Measurements from ENCODE around the gene PCID2. TPM values are rescaled to one million over a fixed set of nuclear protein-coding genes. Genes with fewer than 3 reads are reported as not detected.
A peak's percentile ranks its signal among the peaks of the same experiment; 100 is the strongest.
"Not testable (repeated sequence)": the region's sequence is repeated elsewhere in the genome, so short reads cannot be mapped to it uniquely, and the experiment has no call there.

Gene PCID2
- total RNA-seq, 2 experiments from 2014 or later = 60.3 to 68.0 TPM

DNA sequence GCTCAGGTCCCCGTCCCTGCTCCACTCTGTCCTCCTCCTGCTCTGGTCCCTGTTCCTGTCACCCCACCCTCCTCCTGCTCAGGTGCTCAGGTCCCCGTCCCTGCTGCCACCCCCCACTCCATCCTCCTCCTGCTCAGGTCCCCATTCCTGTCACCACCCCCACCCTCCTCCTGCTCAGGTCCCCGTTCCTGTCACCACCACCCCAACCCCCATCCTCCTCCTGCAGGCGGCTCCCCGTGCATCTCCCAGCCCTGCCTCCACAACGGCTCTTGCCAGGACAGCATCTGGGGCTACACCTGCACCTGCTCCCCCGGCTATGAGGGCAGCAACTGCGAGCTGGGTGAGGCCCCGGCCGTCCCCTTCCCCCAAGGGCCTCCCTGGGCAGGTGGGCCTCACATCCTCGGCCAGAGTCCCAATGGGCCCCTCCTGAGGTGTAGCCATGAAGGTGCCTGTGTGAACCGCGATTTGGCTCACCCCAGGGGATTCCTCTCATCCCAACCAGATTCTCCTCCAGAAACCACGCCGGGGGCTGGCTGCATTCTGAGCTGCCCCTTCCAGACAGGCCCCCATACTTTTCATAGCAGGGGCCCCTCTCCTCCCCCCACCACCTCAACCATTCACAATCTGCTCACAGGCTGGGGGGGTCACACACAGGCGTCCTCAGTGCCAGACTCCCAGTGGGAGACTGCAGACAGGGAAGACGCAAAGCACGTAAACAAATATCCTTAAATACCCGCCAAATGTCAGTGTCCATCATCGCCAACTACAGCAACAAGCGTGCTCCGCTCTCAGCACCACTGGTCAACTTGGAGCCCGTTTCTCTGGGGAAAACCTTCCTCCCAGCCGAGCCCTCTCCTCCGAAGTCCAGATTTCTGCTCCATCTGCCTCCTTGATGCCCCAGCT lies 45.4 kb downstream of the PCID2 start:
- Mint-ChIP-seq H3K4me1 (peaks cover 38% of the 10 kb centered on the region), H3K9me3 (ENCODE audit: low read depth) (no peaks in the 10 kb centered on the region), H3K27ac (peak overlapping the region; percentile 46), H3K4me3 (no peak overlapping the region), H3K27me3 (peaks cover 3% of the 10 kb centered on the region), H3K36me3 (no peaks in the 10 kb centered on the region)
- CTCF ChIA-PET = no interaction called here
- DNase-seq (no peak), ATAC-seq (peak; percentile 63)

DNA sequence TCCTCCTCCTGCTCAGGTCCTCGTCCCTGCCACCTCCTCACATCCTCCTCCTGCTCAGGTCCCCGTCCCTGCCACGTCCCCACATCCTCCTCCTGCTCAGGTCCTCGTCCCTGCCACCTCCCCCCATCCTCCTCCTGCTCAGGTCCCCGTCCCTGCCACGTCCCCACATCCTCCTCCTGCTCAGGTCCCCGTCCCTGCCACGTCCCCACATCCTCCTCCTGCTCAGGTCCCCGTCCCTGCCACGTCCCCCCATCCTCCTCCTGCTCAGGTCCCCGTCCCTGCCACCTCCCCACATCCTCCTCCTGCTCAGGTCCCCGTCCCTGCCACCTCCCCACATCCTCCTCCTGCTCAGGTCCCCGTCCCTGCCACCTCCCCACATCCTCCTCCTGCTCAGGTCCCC lies 46.5 kb downstream of the PCID2 start:
- H3K36me3 Mint-ChIP-seq, CTCF ChIA-PET: not testable (repeated sequence)

GRCh38 chr13:113161433-113161832 lies 47.0 kb downstream of the PCID2 start:
- CTCF ChIA-PET = no interaction called here
- no peaks in the 10 kb centered on the region for H3K36me3 Mint-ChIP-seq
- H3K4me3 Mint-ChIP-seq = peak overlapping the region; percentile 50
- peak overlapping the region; percentile 84 for H3K27ac Mint-ChIP-seq
- ATAC-seq (peak; percentile 52), DNase-seq (no peak)
- no peaks in the 10 kb centered on the region for H3K9me3 Mint-ChIP-seq (ENCODE audit: low read depth)
- peaks cover 5% of the 10 kb centered on the region for H3K27me3 Mint-ChIP-seq
- peaks cover 36% of the 10 kb centered on the region for H3K4me1 Mint-ChIP-seq

More for the DNA sequence above, 46.5 kb downstream of the PCID2 start:
- peaks cover 38% of the 10 kb centered on the region for H3K4me1 Mint-ChIP-seq
- H3K27me3 Mint-ChIP-seq; H3K27ac Mint-ChIP-seq; H3K9me3 Mint-ChIP-seq (ENCODE audit: low read depth); DNase-seq; H3K4me3 Mint-ChIP-seq; ATAC-seq: not testable (repeated sequence)

DNA sequence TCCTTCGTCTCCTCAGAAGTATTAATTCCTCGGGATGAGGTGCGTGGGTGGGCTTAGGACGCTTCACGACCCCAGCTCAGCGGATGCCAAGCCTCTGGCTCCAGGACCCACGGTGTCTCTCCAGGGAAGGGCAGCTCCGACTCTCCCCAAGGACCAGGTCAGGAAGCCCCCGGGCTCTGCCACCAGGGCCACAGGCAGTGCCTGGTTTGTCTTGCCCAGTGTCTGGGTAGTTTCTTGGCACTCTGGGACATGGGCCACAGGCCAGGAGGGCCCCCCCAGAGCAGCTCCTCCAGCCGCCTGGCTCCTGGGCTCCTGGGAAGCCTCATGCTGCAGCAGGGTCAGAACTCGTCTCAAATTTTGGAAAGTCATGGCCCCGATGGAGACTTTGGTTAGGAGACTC lies 47.5 kb downstream of the PCID2 start:
- CTCF ChIA-PET = no interaction called here
- Mint-ChIP-seq H3K4me3 (peak overlapping the region; percentile 50), H3K27ac (peak overlapping the region; percentile 84), H3K27me3 (peaks cover 8% of the 10 kb centered on the region), H3K9me3 (ENCODE audit: low read depth) (no peaks in the 10 kb centered on the region), H3K4me1 (peaks cover 32% of the 10 kb centered on the region), H3K36me3 (no peaks in the 10 kb centered on the region)
- DNase-seq = no peak
- peak; percentile 27 for ATAC-seq

- H3K4me3 Mint-ChIP-seq = no peak overlapping the region
- peaks cover 29% of the 10 kb centered on the region for H3K4me1 Mint-ChIP-seq
- peaks cover 6% of the 10 kb centered on the region for H3K36me3 Mint-ChIP-seq
- peaks cover 7% of the 10 kb centered on the region for H3K9me3 Mint-ChIP-seq (ENCODE audit: low read depth)
- DNase-seq (no peak), ATAC-seq (no peak)
- peaks cover 17% of the 10 kb centered on the region for H3K27me3 Mint-ChIP-seq
- no peak overlapping the region for H3K27ac Mint-ChIP-seq
- CTCF ChIA-PET = no interaction called here
Measured at GRCh38 chr13:113159701-113160100, 48.8 kb downstream of the PCID2 start.

DNA sequence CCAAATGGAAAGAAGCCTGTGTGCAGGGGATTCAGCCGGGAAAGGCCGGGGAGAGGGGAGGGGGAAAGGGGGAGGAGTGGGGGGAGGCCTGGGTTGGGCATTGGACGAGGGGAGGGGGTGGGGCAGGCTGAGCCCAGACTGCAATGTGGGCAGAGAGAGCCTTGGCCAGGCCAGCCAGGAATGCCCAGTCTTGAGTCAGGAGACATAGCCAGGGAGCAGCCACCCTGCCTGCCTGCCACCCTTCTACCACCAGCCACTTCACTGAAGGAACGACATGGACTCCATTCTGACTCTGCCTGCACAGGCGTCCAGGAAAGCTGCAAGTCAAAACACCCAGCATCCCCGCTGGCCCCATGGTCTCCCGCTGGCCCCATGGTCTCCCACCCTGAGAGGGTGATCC lies 49.5 kb downstream of the PCID2 start:
- no peak for ATAC-seq

GRCh38 chr13:113157929-113158747 lies 50.3 kb downstream of the PCID2 start, which contains the start of gene PROZ:
Gene PROZ (plus strand): TSS chr13:113158648. CDS start chr13:113158661, 13 bp downstream.
- Mint-ChIP-seq H3K9me3 (ENCODE audit: low read depth) (peaks cover 7% of the 10 kb centered on the region), H3K27me3 (peaks cover 17% of the 10 kb centered on the region), H3K36me3 (peaks cover 6% of the 10 kb centered on the region), H3K27ac (no peak within 1 kb of the TSS), H3K4me3 (no peak within 1 kb of the TSS), H3K4me1 (peaks cover 25% of the 10 kb centered on the region)
- CTCF ChIA-PET = no interaction called here
- ATAC-seq (no peak), DNase-seq (no peak)

More for the DNA sequence above, 49.5 kb downstream of the PCID2 start:
- Mint-ChIP-seq H3K4me1 (peaks cover 26% of the 10 kb centered on the region), H3K27ac (no peak overlapping the region), H3K4me3 (no peak overlapping the region), H3K36me3 (peaks cover 6% of the 10 kb centered on the region), H3K9me3 (ENCODE audit: low read depth) (peaks cover 7% of the 10 kb centered on the region), H3K27me3 (peaks cover 17% of the 10 kb centered on the region)
- CTCF ChIA-PET = no interaction called here
- no peak for DNase-seq

GRCh38 chr13:113157206-113157928 lies 51.1 kb downstream of the PCID2 start:
- peaks cover 23% of the 10 kb centered on the region for H3K27me3 Mint-ChIP-seq
- peaks cover 9% of the 10 kb centered on the region for H3K36me3 Mint-ChIP-seq
- DNase-seq = no peak
- H3K27ac Mint-ChIP-seq = no peak overlapping the region
- CTCF ChIA-PET = no interaction called here
- H3K4me3 Mint-ChIP-seq = no peak overlapping the region
- H3K4me1 Mint-ChIP-seq = peaks cover 26% of the 10 kb centered on the region
- H3K9me3 Mint-ChIP-seq (ENCODE audit: low read depth) = peaks cover 7% of the 10 kb centered on the region
- no peak for ATAC-seq

DNA sequence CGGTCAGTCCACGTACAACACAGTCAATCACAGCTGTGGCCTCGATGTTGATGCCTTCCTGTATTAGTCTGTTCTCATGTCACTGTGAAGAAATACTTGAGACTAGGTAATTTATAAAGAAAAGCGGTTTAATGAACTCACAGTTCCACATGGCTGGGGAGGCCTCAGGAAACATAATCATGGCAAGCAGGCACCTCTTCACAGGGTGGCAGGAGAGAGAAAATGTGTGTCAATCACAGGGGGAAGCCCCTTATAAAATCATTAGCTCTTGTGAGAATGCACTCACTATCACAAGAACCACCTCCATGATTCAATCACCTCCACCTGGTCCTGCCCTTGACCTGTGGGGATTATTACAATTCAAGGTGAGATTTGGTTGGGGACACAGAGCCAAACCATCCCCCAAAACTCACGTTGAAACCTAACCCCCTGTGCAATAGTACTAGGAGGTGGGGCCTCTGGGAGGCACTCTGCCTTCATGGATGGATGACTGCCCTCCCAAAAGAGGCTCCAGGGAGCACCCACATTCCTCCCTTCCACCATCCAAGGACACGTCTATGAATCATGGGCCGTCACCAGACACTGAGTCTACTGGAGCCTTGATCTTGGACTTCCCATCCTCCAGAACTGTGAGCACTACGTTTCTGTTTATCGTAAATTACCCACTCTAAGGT lies 52.4 kb downstream of the PCID2 start:
- peaks cover 9% of the 10 kb centered on the region for H3K36me3 Mint-ChIP-seq
- CTCF ChIA-PET = no interaction called here
- no peak overlapping the region for H3K27ac Mint-ChIP-seq
- H3K4me3 Mint-ChIP-seq = no peak overlapping the region
- no peak for DNase-seq
- no peak for ATAC-seq
- peaks cover 34% of the 10 kb centered on the region for H3K27me3 Mint-ChIP-seq
- peaks cover 23% of the 10 kb centered on the region for H3K4me1 Mint-ChIP-seq
- peaks cover 7% of the 10 kb centered on the region for H3K9me3 Mint-ChIP-seq (ENCODE audit: low read depth)

DNA sequence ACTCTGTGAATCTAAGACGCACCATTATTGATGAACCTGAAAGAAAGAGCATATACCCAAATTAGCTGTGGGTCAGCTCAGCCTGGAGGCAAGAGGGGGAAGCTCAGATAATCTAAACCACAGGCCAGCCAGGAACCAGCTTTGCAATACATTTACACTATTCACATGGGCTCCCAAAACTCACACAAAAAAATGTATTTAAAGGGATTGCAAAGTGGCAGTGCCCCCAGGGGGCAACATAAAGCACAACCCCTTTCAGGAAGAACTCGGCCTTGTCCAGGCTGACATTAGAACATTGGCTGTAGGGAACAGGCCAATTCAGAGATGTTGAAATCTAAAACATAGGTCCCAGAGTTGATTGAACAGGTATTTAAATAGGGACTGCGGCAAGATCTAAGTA lies 53.3 kb downstream of the PCID2 start:
- Mint-ChIP-seq H3K27me3 (peaks cover 37% of the 10 kb centered on the region), H3K27ac (no peak overlapping the region), H3K9me3 (ENCODE audit: low read depth) (peaks cover 7% of the 10 kb centered on the region), H3K4me3 (no peak overlapping the region), H3K4me1 (peaks cover 17% of the 10 kb centered on the region), H3K36me3 (peaks cover 9% of the 10 kb centered on the region)
- CTCF ChIA-PET = no interaction called here
- no peak for ATAC-seq
- no peak for DNase-seq

DNA sequence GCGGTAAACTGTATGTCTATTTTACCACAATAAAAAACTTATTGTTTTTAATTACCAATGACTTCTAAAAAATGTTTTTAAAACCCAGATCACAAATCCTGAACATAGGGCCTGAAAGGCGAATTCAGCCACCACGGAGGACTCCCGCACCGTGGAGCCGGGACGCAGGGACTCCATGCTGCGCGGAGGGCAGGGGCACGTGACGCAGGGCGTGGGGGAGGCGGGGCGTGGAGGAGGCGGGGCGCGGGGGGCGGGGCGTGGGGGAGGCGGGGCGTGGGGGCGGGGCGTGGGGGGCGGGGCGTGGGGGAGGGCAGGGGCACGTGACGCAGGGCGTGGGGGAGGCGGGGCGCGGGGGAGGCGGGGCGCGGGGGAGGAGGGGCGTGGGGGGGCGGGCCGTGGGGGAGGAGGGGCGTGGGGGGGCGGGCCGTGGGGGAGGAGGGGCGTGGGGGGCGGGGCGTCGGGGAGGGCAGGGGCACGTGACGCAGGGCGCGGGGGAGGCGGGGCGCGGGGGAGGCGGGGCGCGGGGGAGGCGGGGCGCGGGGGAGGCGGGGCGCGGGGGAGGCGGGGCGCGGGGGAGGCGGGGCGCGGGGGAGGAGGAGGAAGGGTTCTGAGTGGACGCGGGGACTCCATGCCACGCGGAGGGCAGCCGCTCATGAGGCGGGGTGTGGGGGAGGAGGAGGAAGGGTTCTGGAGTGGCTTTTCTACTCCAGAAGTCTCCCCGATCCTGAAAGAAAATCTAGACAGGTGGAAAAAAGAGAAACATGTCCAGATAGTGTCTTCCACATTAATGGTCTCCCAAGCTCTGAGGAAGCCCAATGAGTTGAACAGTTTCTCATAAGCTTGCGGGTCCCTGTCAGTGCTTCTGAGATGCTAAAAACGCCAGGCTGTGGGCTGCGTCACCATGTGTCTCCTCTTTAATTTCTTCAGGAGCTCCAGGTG lies 54.4 kb downstream of the PCID2 start:
- peak; percentile 82 for ATAC-seq
- Mint-ChIP-seq H3K36me3 (peaks cover 9% of the 10 kb centered on the region), H3K9me3 (ENCODE audit: low read depth) (peaks cover 7% of the 10 kb centered on the region), H3K27me3 (peaks cover 34% of the 10 kb centered on the region), H3K4me3 (peak overlapping the region; percentile 60), H3K27ac (no peak overlapping the region), H3K4me1 (peaks cover 13% of the 10 kb centered on the region)
- CTCF ChIA-PET = no interaction called here
- peak; percentile 73 for DNase-seq

Measured in activated CD8-positive, alpha-beta memory T cell treated with anti-CD3 and anti-CD28 coated beads, Interleukin-2, amount 10 ng/mL, durations not matched to agents 7 days and 5 days (primary cell).